ENCODE data around the gene CCL19. TPM values are rescaled to one million over a fixed set of nuclear protein-coding genes. Genes with fewer than 3 reads are reported as not detected.
A peak's percentile ranks its signal among the peaks of the same experiment; 100 is the strongest.

CCL19 gene
- total RNA-seq, 4 donors from 2014 or later = 0.57 to 1.7 (median 1.2) TPM; not detected in 1

- no peak for TF ChIP-seq CTCF (IDR thresholded peaks at IDR 0.05)
- no peak for TF ChIP-seq POLR2A (IDR thresholded peaks at IDR 0.05)
- intact Hi-C loops (cut with DNase I) = no loop called here
- Histone ChIP-seq H3K9me3 (no peaks in the 10 kb centered on the region), H3K36me3 (no peaks in the 10 kb centered on the region), H3K27ac (peak overlapping the region in 1 of 4 donors; percentile 33), H3K4me3 (no peak overlapping the region), H3K27me3 (no peaks in the 10 kb centered on the region), H3K4me1 (peaks cover 0 to 64% (median 5%) of the 10 kb centered on the region in 3 donors)
- 47 to 100% methylated on average over 3 to 4 of the region's 5 CpGs for WGBS, 2 donors
- no peak for DNase-seq
Observed at GRCh38 chr9:34688329-34689115, 2.6 kb downstream of the CCL19 start.

- DNase-seq = no peak
- TF ChIP-seq CTCF (IDR thresholded peaks at IDR 0.05) (no peak), POLR2A (IDR thresholded peaks at IDR 0.05) (no peak)
- H3K27me3 ChIP-seq = no peaks in the 10 kb centered on the region
- H3K4me1 ChIP-seq = peaks cover 0 to 64% (median 5%) of the 10 kb centered on the region in 3 donors
- intact Hi-C loops (cut with DNase I) = no loop called here
- H3K9me3 ChIP-seq = no peaks in the 10 kb centered on the region
- no peak overlapping the region for H3K4me3 ChIP-seq
- 72 to 80% methylated on average over 6 to 8 of the region's 10 CpGs for WGBS, 2 donors
- H3K27ac ChIP-seq = peak overlapping the region in 1 of 4 donors; percentile 55
- no peaks in the 10 kb centered on the region for H3K36me3 ChIP-seq
Observed at GRCh38 chr9:34687276-34688030, 3.6 kb downstream of the CCL19 start.

GRCh38 chr9:34686732-34687131 lies 4.3 kb downstream of the CCL19 start:
- no peak for TF ChIP-seq POLR2A (IDR thresholded peaks at IDR 0.05)
- TF ChIP-seq CTCF (IDR thresholded peaks at IDR 0.05) = no peak
- intact Hi-C loops (cut with DNase I) = no loop called here
- Histone ChIP-seq H3K9me3 (no peaks in the 10 kb centered on the region), H3K27ac (peak overlapping the region in 1 of 4 donors; percentile 55), H3K36me3 (no peaks in the 10 kb centered on the region), H3K4me3 (no peak overlapping the region), H3K4me1 (peaks cover 0 to 62% (median 5%) of the 10 kb centered on the region in 3 donors), H3K27me3 (no peaks in the 10 kb centered on the region)
- 40 to 50% methylated on average over 1 of the region's 1 CpG for WGBS, 2 donors
- DNase-seq = no peak

- Histone ChIP-seq H3K9me3 (no peaks in the 10 kb centered on the region), H3K4me3 (no peak overlapping the region), H3K27me3 (no peaks in the 10 kb centered on the region), H3K36me3 (no peaks in the 10 kb centered on the region), H3K27ac (peak overlapping the region in 2 of 4 donors; percentile 29 to 55), H3K4me1 (peaks cover 0 to 57% (median 5%) of the 10 kb centered on the region in 3 donors)
- TF ChIP-seq CTCF (IDR thresholded peaks at IDR 0.05) = no peak
- no peak for TF ChIP-seq POLR2A (IDR thresholded peaks at IDR 0.05)
- intact Hi-C loops (cut with DNase I) = no loop called here
- WGBS, 2 donors = 57 to 77% methylated on average over 5 of the region's 5 CpGs
- no peak for DNase-seq
Observed at GRCh38 chr9:34686231-34686630, 4.8 kb downstream of the CCL19 start.

GRCh38 chr9:34685591-34685990 lies 5.5 kb downstream of the CCL19 start:
- peak overlapping the region in 2 of 4 donors; percentile 29 to 55 for H3K27ac ChIP-seq
- H3K4me1 ChIP-seq = peaks cover 0 to 50% (median under 1%) of the 10 kb centered on the region in 3 donors
- WGBS, 2 donors = 71 to 100% methylated on average over 1 to 4 of the region's 4 CpGs
- H3K36me3 ChIP-seq = no peaks in the 10 kb centered on the region
- H3K9me3 ChIP-seq = no peaks in the 10 kb centered on the region
- no peaks in the 10 kb centered on the region for H3K27me3 ChIP-seq
- no peak for TF ChIP-seq POLR2A (IDR thresholded peaks at IDR 0.05)
- TF ChIP-seq CTCF (IDR thresholded peaks at IDR 0.05) = no peak
- intact Hi-C loops (cut with DNase I) = no loop called here
- DNase-seq = no peak
- no peak overlapping the region for H3K4me3 ChIP-seq
